OCI-LY3 (cell line): ENCODE results near the gene LTBP2.

Experiments
- CTCF ChIP-seq: fragments of 200-600, 300-600 bp; sonication (generic); IDR thresholded peaks from 2 replicates; pipeline ENCODE4 v1.5.1; 2014; ENCODE audit warnings: antibody characterized with exemption, low read length, low read depth
- EZH2phosphoT487 ChIP-seq: fragments of 200-600 bp; shearing (Covaris generic); IDR thresholded peaks from 2 replicates; pipeline ENCODE4 v1.6.1; 2018; ENCODE audit warnings: antibody characterized with exemption, mixed run types, low read depth

GRCh38 chr14:74503938-74504335, 108.1 kb downstream of the LTBP2 start:
- no peak for TF ChIP-seq CTCF
- TF ChIP-seq EZH2phosphoT487: no peak
